PC-9 (cell line): ENCODE results near the gene LSM10. TPM values are rescaled to one million over a fixed set of nuclear protein-coding genes. Genes with fewer than 3 reads are reported as not detected.

ENCODE experiments used
- BruUV-seq: library from RNA; stranded (reverse); fragments of 400-500 nt; replicated peaks from 2 replicates; lab custom pipeline; 2021; lab: Mats Ljungman, UMichigan
- CTCF ChIA-PET: fragments of 300-600 bp; sonication (Branson Sonifier 250); formaldehyde crosslinking; loops from one replicate; lab custom pipeline; 2022; ENCODE audit warnings: antibody characterized with exemption; lab: Charles Lee
- POLR2A ChIA-PET: fragments of 300-600 bp; sonication (Branson Sonifier 250); formaldehyde crosslinking; loops from one replicate; lab custom pipeline; 2022; ENCODE audit warnings: antibody characterized with exemption; ENCODE audit not compliant: unreplicated experiment; lab: Charles Lee
- DNase-seq, 2 experiments: peaks; one replicate each; pipeline versions ENCODE4 v3.0.0 to v3.0.0-alpha.2; 2015 to 2022; ENCODE audit warnings: mixed read lengths in 1 of 2
- H2AFZ ChIP-seq: fragments of 200-600 bp; sonication (generic); 2 replicates; pipeline ENCODE4 v1.8.1; 2017; ENCODE audit warnings: antibody characterized with exemption
- H3F3A ChIP-seq: fragments of 200-600 bp; sonication (generic); 2 replicates; pipeline ENCODE4 v1.8.1; 2017; ENCODE audit warnings: antibody characterized with exemption, mild to moderate bottlenecking, low read depth; ENCODE audit not compliant: insufficient read depth
- H3K27ac ChIP-seq: fragments of 200-600 bp; sonication (generic); 2 replicates; pipeline ENCODE4 v1.6.1; 2016; ENCODE audit warnings: mixed run types
- H3K27me3 ChIP-seq: fragments of 200-600 bp; sonication (generic); 2 replicates; pipeline ENCODE4 v1.6.1; 2016; ENCODE audit warnings: low read depth, mixed run types; ENCODE audit not compliant: insufficient read depth
- H3K36me3 ChIP-seq: fragments of 200-600 bp; sonication (generic); 2 replicates; pipeline ENCODE4 v1.6.1; 2016; ENCODE audit warnings: low read depth, mixed run types
- H3K4me1 ChIP-seq: fragments of 200-600 bp; sonication (generic); replicated peaks from 2 replicates; pipeline ENCODE4 v1.6.1; 2016; ENCODE audit warnings: mixed run types; ENCODE audit not compliant: insufficient read depth
- H3K4me2 ChIP-seq: fragments of 200-600 bp; sonication (generic); 2 replicates; pipeline ENCODE4 v1.6.1; 2017; ENCODE audit warnings: mixed run types
- H3K4me3 ChIP-seq: fragments of 200-600 bp; sonication (generic); 2 replicates; pipeline ENCODE4 v1.6.1; 2016; ENCODE audit warnings: mixed run types
- H3K79me2 ChIP-seq: fragments of 200-600 bp; sonication (generic); 2 replicates; pipeline ENCODE4 v1.6.1; 2017; ENCODE audit warnings: low read depth, mixed run types
- H3K9me2 ChIP-seq: fragments of 200-600 bp; sonication (generic); 2 replicates; pipeline ENCODE4 v1.8.1; 2017; ENCODE audit warnings: mild to moderate bottlenecking; ENCODE audit not compliant: insufficient read depth
- H3K9me3 ChIP-seq: fragments of 200-600 bp; sonication (generic); 2 replicates; pipeline ENCODE4 v1.8.1; 2016; ENCODE audit warnings: low read depth; ENCODE audit not compliant: insufficient read depth
- H4K20me1 ChIP-seq: fragments of 200-600 bp; sonication (generic); 2 replicates; pipeline ENCODE4 v1.8.1; 2017; ENCODE audit not compliant: insufficient read depth
- EZH2 ChIP-seq: fragments of 200-600 bp; sonication (generic); IDR thresholded peaks from 2 replicates; pipeline ENCODE4 v1.8.0; 2017; ENCODE audit warnings: antibody characterized with exemption, low read depth
- intact Hi-C: fragments of 100-400 bp; cut with micrococcal nuclease; formaldehyde crosslinking; loops from one replicate; pipeline ENCODE4 v1.10.0; 2022; ENCODE audit not compliant: unreplicated experiment
- total RNA-seq: library from RNA; stranded (reverse); gene quantifications from 2 replicates; pipeline ENCODE4 v1.2.3, GENCODE V29; 2021
- TF ChIP-seq, protein P1 (sequence below): fragments of 200-600 bp; sonication (generic); conservative IDR thresholded peaks from 2 replicates; pipeline ENCODE4 v1.6.1; 2017; ENCODE audit warnings: mixed run types, antibody characterized with exemption, mild to moderate bottlenecking, moderate library complexity

The LSM10 gene
- total RNA-seq, 1 experiment from 2014 or later = 39.7 TPM

DNA sequence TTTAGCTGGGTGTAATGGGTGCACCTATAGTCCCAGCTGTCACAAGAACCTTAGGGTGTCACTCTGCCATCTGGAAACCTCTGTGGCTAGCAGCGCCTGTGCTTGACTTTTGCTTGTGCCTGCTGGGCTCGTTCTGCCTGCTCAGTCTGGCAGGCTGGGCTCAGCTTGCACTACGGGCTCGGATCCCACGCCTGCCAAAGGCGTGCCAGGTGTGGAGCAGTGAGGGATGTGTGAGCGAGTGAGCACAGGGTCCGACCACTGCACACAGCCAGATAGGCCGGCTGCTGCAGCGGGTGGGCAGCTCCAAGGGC lies 2.8 kb upstream of the LSM10 start:
- POLR2A ChIA-PET = no interaction called here
- no peaks in the 10 kb centered on the region for H3K36me3 ChIP-seq
- DNase-seq = no peak

DNA sequence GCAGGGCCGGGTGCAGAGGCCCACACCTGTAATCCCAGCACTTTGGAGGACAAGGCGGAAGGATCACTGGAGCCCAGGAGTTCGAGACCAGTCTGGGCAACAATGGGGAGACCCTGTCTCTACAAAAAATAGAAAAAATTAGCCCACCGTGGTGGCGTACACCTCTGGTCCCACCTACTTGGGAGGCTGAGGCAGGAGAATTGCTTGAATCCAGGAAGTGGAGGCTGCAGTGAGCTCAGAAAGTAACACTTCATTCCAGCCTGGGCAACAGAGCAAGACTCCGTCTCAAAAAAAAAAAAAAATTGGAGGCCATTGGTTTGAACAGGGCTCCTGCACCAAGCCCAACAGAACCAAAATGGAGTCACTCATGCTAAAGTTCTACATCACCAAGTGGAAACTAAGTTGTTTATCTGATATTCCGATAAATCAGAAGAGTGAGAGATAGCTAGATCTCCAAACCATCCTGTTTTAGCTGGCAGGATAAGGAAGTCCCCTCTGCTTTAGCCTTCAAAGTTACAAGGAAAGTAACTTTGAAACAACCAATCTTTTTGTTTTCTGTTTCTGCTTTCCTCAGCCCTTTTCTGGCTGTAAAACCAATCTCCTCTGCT lies 766 bp upstream of the LSM10 start:
- Histone ChIP-seq H3K4me1 (peaks cover 10% of the 10 kb centered on the region), H3K27ac (no peak overlapping the region), H3K4me2 (peak overlapping the region; percentile 87), H2AFZ (peak overlapping the region; percentile 74; the same call in 1 of the 2 replicates), H3K79me2 (peaks cover 14% of the 10 kb centered on the region), H3K9me3 (no peaks in the 10 kb centered on the region), H3K4me3 (peak overlapping the region; percentile 85; the same call in 1 of the 2 replicates), H3K9me2 (no peaks in the 10 kb centered on the region), H4K20me1 (no peaks in the 10 kb centered on the region), H3K36me3 (0 out of 2 replicates have a peak, but pooled peaks cover 1% of the 10 kb centered on the region), H3F3A (peaks cover 19% of the 10 kb centered on the region), H3K27me3 (no peaks in the 10 kb centered on the region)
- TF ChIP-seq, protein P1, sequence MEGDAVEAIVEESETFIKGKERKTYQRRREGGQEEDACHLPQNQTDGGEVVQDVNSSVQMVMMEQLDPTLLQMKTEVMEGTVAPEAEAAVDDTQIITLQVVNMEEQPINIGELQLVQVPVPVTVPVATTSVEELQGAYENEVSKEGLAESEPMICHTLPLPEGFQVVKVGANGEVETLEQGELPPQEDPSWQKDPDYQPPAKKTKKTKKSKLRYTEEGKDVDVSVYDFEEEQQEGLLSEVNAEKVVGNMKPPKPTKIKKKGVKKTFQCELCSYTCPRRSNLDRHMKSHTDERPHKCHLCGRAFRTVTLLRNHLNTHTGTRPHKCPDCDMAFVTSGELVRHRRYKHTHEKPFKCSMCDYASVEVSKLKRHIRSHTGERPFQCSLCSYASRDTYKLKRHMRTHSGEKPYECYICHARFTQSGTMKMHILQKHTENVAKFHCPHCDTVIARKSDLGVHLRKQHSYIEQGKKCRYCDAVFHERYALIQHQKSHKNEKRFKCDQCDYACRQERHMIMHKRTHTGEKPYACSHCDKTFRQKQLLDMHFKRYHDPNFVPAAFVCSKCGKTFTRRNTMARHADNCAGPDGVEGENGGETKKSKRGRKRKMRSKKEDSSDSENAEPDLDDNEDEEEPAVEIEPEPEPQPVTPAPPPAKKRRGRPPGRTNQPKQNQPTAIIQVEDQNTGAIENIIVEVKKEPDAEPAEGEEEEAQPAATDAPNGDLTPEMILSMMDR = no peak
- no peak for DNase-seq
- ChIA-PET CTCF (interaction anchor here (0.7 kb wide), 3 partner anchors 9 to 23 kb away, joined by 3 to 14 read pairs (median 3); no protein-coding TSS in a partner anchor), POLR2A (interaction anchor here (0.6 kb wide), 2 partner anchors 14 to 89 kb away, joined by 3 to 9 read pairs; no protein-coding TSS in a partner anchor)
- intact Hi-C loops = no loop called here
- BruUV-seq = no TSS peak

More for the DNA sequence above, 2.8 kb upstream of the LSM10 start:
- H2AFZ ChIP-seq = peak overlapping the region; percentile 74; the same call in 1 of the 2 replicates
- no TSS peak for BruUV-seq
- CTCF ChIA-PET = interaction anchor here (0.6 kb wide), 1 partner anchor 48 kb away, joined by 10 read pairs; no protein-coding TSS in a partner anchor
- peaks cover 19% of the 10 kb centered on the region for H3F3A ChIP-seq
- H3K79me2 ChIP-seq = peaks cover 14% of the 10 kb centered on the region
- TF ChIP-seq, protein P1 = no peak
- TF ChIP-seq EZH2 = no peak
- peak overlapping the region; percentile 34; the same call in 1 of the 2 replicates for H3K27ac ChIP-seq
- no peaks in the 10 kb centered on the region for H4K20me1 ChIP-seq
- no peaks in the 10 kb centered on the region for H3K27me3 ChIP-seq
- intact Hi-C loops = no loop called here
- peak overlapping the region; percentile 69 for H3K4me2 ChIP-seq
- no peaks in the 10 kb centered on the region for H3K9me2 ChIP-seq
- peaks cover 10% of the 10 kb centered on the region for H3K4me1 ChIP-seq
- H3K9me3 ChIP-seq = no peaks in the 10 kb centered on the region
- peak overlapping the region; percentile 59 for H3K4me3 ChIP-seq

DNA sequence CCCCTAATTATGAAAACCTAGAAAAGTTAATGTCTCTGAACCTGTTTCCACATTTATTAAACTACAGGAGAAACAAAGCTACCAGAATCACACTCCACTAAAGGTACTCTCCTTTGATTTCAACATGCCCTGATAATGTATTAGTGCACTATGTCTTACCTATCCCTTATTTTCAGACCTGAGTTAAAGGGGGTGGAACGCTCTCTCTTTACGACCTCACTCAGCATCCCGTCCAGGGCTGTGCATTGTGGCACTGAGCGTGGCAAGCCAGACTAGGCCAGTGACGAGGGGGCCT lies 678 bp downstream of the LSM10 start:
- Histone ChIP-seq H3K27me3 (no peaks in the 10 kb centered on the region), H3K4me3 (peak overlapping the region; percentile 85), H3K36me3 (peaks cover 11% of the 10 kb centered on the region; the same call in 1 of the 2 replicates), H3K4me1 (peaks cover 10% of the 10 kb centered on the region), H3K27ac (peak overlapping the region; percentile 28; the same call in 1 of the 2 replicates), H3K9me2 (no peaks in the 10 kb centered on the region), H3K4me2 (peak overlapping the region; percentile 87), H3K9me3 (no peaks in the 10 kb centered on the region), H3F3A (peaks cover 19% of the 10 kb centered on the region; the same call in 1 of the 2 replicates), H2AFZ (peak overlapping the region; percentile 98), H4K20me1 (no peaks in the 10 kb centered on the region), H3K79me2 (peaks cover 14% of the 10 kb centered on the region)
- intact Hi-C loops = loop anchor here (1.0 to 2.0 kb wide), 2 partner anchors 11 to 54 kb away; no protein-coding TSS in a partner anchor
- BruUV-seq = no TSS peak
- no peak for TF ChIP-seq EZH2
- TF ChIP-seq, protein P1 = no peak
- DNase-seq = no peak
- ChIA-PET POLR2A (interaction anchor here (1.6 kb wide), 1 partner anchor 11 kb away, joined by 13 read pairs; no protein-coding TSS in a partner anchor), CTCF (interaction anchor here (0.8 to 1.2 kb wide), 2 partner anchors 12 to 45 kb away, joined by 4 to 6 read pairs; partner anchors contain the start of gene STK40)
